ENCODE data around the gene PLCB3. TPM values are rescaled to one million over a fixed set of nuclear protein-coding genes. Genes with fewer than 3 reads are reported as not detected.
A peak's percentile ranks its signal among the peaks of the same experiment; 100 is the strongest.

The PLCB3 gene
- polyA plus RNA-seq, 3 donors from 2014 or later, result 0.33 to 0.49 TPM; not detected in 1

DNA sequence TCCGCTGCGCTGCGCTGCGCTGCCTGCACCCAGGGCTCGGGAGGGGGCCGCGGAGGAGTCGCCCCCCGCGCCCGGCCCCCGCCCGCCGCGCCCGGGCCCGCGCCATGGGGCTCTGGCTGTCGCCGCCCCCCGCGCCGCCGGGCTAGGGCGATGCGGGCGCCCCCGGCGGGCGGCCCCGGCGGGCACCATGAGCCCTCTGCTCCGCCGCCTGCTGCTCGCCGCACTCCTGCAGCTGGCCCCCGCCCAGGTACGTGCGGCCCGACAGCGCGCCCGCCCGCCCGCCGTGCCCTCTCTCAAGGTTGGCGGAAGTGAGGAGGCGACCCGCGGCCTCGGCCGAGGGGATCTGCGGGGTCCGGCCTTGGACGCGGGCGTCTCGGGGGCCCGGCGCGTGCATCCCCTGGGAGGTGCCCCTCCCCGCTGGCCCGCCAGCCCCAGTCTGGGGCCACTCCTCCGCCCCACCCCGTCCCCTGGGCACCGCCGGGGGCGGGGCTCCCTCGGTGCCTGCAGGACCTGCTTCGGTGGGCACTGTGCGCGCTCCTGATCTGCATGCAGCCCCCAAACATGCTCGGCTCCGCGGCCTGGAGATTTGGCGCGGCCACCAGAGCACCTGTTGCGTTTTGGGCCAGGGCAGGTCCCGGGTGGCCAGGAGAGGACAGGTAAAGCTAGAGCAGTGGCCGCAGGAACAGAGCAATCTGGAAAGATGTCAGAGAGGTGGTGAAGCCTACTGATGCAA, 16.5 kb upstream of the PLCB3 start:
- DNase-seq, result peak; percentile 62 to 63 (median 62)
- Mint-ChIP-seq H3K4me1 (peaks cover 19 to 33% of the 10 kb centered on the region in 2 donors), H3K27me3 (ENCODE audit: low read depth in 3 of 3) (peaks cover 0 to 3% (median 0%) of the 10 kb centered on the region in 3 donors), H3K9me3 (no peaks in the 10 kb centered on the region), H3K4me3 (peak overlapping the region; percentile 76 to 80 (median 79)), H3K36me3 (no peaks in the 10 kb centered on the region), H3K27ac (peak overlapping the region in 5 of 6 donors; percentile 55 to 80 (median 68))

DNA sequence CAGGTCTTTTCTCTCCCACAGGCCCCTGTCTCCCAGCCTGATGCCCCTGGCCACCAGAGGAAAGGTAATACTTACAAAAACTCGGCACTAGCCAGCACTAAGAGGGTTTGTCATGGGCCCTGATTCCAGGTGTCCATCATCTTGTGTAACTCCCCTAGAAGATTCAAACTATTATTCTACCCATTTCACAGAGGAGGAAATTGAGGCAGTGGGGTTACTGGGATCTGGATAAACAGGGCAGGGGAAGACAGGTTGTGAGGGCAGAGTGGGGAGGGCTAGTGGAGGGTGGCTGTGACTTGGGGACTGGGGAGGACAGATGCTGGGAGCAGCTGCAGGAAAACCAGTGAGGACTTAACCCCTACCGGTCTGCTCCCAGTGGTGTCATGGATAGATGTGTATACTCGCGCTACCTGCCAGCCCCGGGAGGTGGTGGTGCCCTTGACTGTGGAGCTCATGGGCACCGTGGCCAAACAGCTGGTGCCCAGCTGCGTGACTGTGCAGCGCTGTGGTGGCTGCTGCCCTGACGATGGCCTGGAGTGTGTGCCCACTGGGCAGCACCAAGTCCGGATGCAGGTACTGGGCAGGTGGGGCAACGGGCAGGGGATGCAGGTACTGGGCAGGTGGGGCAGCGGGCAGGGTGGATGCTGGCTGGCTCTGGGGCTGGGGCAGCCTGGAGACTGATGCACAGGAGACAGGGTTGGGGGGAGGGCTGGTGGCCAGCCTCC, 15.7 kb upstream of the PLCB3 start:
- peak overlapping the region; percentile 29 to 80 (median 70) for H3K27ac Mint-ChIP-seq
- H3K9me3 Mint-ChIP-seq, result no peaks in the 10 kb centered on the region
- no peaks in the 10 kb centered on the region for H3K36me3 Mint-ChIP-seq
- H3K27me3 Mint-ChIP-seq (ENCODE audit: low read depth in 3 of 3), result peaks cover 1 to 5% (median 3%) of the 10 kb centered on the region in 3 donors
- no peak for DNase-seq
- peak overlapping the region; percentile 76 to 80 (median 79) for H3K4me3 Mint-ChIP-seq
- H3K4me1 Mint-ChIP-seq, result peaks cover 21 to 37% of the 10 kb centered on the region in 2 donors

DNA sequence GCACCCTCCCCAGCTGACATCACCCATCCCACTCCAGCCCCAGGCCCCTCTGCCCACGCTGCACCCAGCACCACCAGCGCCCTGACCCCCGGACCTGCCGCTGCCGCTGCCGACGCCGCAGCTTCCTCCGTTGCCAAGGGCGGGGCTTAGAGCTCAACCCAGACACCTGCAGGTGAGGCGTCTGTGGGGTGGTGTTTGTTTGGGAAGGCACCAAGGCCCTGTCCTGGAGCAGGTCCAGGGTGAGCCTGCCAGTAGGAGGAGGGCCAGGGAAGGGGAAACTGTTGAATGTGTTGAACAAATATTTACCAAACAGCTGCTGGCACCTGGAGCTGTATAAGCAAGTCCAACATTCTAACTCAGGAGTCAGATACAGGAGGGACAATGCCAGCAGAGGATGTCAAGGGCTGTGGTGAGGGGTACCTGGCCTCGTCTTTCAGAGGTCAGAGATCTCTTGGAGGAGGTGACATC, 13.8 kb upstream of the PLCB3 start:
- Mint-ChIP-seq H3K27me3 (ENCODE audit: low read depth in 3 of 3) (peaks cover 9 to 12% (median 10%) of the 10 kb centered on the region in 3 donors), H3K27ac (peak overlapping the region in 3 of 6 donors; percentile 26 to 100 (median 62)), H3K4me3 (no peak overlapping the region), H3K36me3 (no peaks in the 10 kb centered on the region), H3K9me3 (no peaks in the 10 kb centered on the region), H3K4me1 (peaks cover 16 to 31% of the 10 kb centered on the region in 2 donors)
- no peak for DNase-seq

DNA sequence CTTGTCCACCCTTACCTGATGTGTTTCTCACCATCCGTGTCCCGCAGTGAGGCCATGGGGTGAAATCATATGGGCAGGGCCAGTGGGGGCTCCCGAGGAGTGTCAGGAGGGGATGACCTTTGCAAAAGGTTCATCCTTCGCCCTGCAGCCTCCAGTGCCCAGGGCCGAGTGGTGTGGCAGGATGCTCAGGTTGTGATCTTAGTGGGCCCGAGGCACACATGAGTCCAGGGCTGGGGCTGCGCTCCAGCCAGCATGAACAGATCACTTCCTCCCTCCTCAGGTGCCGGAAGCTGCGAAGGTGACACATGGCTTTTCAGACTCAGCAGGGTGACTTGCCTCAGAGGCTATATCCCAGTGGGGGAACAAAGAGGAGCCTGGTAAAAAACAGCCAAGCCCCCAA, 13.3 kb upstream of the PLCB3 start:
- peak overlapping the region; percentile 8 to 100 (median 84) for H3K27ac Mint-ChIP-seq
- H3K4me1 Mint-ChIP-seq, result peaks cover 16 to 31% of the 10 kb centered on the region in 2 donors
- no peaks in the 10 kb centered on the region for H3K36me3 Mint-ChIP-seq
- H3K27me3 Mint-ChIP-seq (ENCODE audit: low read depth in 3 of 3), result peaks cover 9 to 11% (median 10%) of the 10 kb centered on the region in 3 donors
- no peaks in the 10 kb centered on the region for H3K9me3 Mint-ChIP-seq
- no peak for DNase-seq
- no peak overlapping the region for H3K4me3 Mint-ChIP-seq

DNA sequence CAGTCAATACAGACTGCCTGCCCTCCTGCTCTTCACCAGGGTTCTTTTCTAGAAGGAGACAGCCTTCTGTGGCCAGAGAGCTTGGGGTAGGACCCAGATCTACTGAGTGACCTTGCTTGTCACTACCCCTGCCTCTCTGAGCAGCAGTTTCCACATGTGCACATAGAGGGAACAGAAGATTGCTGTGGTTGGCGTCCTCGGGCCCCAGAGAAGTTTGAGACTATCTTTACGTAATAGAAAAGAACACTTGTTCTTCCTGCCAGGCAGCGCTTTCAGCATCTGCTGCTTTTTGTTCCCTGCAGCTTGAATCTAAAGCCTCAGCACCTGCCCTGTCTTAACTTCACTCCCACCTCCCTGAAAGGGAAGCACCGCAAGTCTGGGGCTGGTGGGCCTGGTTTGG, 12.3 kb upstream of the PLCB3 start:
- H3K4me3 Mint-ChIP-seq, result peak overlapping the region in 4 of 5 donors; percentile 17 to 33 (median 27)
- no peaks in the 10 kb centered on the region for H3K9me3 Mint-ChIP-seq
- peaks cover 25 to 36% of the 10 kb centered on the region in 2 donors for H3K4me1 Mint-ChIP-seq

DNA sequence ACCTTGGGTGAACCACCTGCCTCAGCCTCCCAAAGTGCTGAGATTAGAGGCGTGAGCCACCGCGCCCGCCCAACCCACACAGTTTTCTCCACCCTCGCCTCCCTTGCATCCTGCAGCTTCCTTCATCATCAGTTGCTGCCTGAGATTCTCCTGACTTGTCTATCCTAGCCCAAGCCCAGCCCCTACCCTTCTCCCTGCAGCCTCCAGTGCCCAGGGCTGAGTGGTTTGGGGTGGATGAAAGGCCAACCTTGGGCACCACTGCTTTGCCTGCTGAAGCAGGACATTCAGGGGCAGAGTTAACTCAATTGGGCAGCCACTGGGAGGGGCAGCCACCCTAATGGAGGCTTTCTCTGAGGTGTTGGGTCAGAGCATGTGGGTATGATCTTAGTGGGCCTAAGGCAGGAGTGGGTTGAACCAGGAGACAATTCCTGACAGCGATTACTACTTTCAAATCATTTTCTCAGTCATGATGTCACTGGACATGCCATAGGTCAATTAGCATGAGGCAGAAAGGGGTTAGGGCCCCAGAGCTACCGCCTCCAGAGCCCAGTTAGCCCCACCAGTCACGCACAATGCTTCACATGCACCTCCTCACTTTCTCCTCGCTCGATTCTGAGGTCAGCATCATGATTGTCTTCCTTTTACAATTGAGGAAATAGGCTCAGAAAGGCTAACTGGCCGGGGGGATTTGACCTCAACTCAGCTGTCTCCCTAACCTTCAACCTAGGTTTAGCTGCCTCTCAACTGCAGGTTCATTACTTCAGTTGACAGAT, 11.5 kb upstream of the PLCB3 start:
- H3K4me1 Mint-ChIP-seq, result peaks cover 27 to 36% of the 10 kb centered on the region in 2 donors
- H3K36me3 Mint-ChIP-seq, result peaks cover 0 to 3% (median 0%) of the 10 kb centered on the region in 3 donors
- H3K27me3 Mint-ChIP-seq (ENCODE audit: low read depth in 3 of 3), result peaks cover 12 to 17% (median 13%) of the 10 kb centered on the region in 3 donors
- no peak for DNase-seq
- peak overlapping the region; percentile 99 to 100 (median 99) for H3K27ac Mint-ChIP-seq
- H3K9me3 Mint-ChIP-seq, result no peaks in the 10 kb centered on the region
- H3K4me3 Mint-ChIP-seq, result peak overlapping the region; percentile 84 to 94 (median 85)

More for the DNA sequence above, 12.3 kb upstream of the PLCB3 start:
- peak overlapping the region; percentile 60 to 100 (median 87) for H3K27ac Mint-ChIP-seq
- peaks cover 0 to 3% (median 0%) of the 10 kb centered on the region in 3 donors for H3K36me3 Mint-ChIP-seq
- H3K27me3 Mint-ChIP-seq (ENCODE audit: low read depth in 3 of 3), result peaks cover 10 to 17% (median 12%) of the 10 kb centered on the region in 3 donors
- DNase-seq, result no peak

DNA sequence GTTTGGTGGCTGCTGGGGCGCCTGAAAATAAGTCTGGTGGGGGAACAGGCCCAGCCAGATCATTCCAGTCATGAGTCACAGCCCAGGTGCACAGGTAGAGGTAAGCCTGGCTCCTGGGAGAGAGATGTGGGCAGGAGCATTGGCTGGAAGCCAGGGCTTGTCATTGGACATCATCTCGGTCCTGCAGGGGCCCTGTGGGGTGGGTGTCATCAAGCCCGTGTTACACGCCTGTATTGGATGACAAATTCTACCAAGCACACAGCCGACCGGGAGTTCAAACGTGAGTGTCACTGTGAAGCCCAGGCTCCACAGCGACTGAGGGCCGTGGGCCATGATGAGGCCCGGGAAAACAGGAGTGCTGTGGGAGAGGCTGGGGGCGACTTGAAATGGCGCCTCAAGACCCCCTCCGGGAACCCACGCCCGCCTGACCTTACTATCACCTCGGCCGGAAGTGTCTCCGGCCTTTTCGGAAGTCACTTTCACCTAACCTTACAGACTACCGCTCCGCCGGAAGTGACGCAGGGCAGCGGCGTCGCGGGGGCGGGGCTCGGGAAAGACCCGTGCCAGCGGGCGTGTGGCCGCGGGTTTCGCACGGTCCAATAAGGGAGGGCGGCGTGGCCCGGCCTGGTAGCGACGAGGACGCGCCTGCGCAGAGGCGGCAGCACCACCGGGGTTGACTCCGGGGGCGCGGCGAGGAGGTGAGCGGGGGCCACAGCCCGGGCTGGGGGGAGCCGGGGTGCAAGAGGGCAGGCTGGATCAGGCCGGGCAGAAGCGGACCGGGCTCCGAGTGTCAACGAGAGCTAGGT, 10.7 kb upstream of the PLCB3 start, which contains the start of gene FKBP2:
TSS of gene FKBP2 (plus strand) at position 661 of the 806 bp plus-strand sequence. CDS start 1,293 bp downstream, outside the sequence.
- DNase-seq, result peak; percentile 99
- H3K27me3 Mint-ChIP-seq (ENCODE audit: low read depth in 3 of 3), result peaks cover 12 to 17% (median 13%) of the 10 kb centered on the region in 3 donors
- H3K27ac Mint-ChIP-seq, result peak within 1 kb of the TSS; percentile 99 to 100 (median 99)
- peak within 1 kb of the TSS; percentile 84 to 94 (median 85) for H3K4me3 Mint-ChIP-seq
- peaks cover 26 to 37% of the 10 kb centered on the region in 2 donors for H3K4me1 Mint-ChIP-seq
- H3K36me3 Mint-ChIP-seq, result peaks cover 0 to 3% (median 0%) of the 10 kb centered on the region in 3 donors
- no peaks in the 10 kb centered on the region for H3K9me3 Mint-ChIP-seq

DNA sequence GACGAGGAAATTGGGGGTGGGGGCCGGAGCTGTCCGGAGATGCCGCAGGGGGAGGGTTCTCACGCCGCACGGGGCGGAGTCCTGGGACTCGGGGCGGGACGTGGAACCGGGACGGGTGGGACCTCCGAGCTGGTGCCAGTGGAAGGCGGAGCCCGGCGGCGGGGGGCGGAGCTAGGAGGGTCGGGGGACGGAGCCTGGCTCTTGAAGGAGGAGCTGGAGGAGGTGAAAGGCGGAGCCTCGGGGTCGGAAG, 10.2 kb upstream of the PLCB3 start:
- Mint-ChIP-seq H3K36me3 (peaks cover 0 to 3% (median 0%) of the 10 kb centered on the region in 3 donors), H3K4me1 (peaks cover 30 to 42% of the 10 kb centered on the region in 2 donors), H3K27ac (peak overlapping the region; percentile 99 to 100 (median 99)), H3K27me3 (ENCODE audit: low read depth in 3 of 3) (peaks cover 12 to 17% (median 15%) of the 10 kb centered on the region in 3 donors), H3K9me3 (no peaks in the 10 kb centered on the region), H3K4me3 (peak overlapping the region; percentile 84 to 94 (median 85))
- peak; percentile 100 for DNase-seq

DNA sequence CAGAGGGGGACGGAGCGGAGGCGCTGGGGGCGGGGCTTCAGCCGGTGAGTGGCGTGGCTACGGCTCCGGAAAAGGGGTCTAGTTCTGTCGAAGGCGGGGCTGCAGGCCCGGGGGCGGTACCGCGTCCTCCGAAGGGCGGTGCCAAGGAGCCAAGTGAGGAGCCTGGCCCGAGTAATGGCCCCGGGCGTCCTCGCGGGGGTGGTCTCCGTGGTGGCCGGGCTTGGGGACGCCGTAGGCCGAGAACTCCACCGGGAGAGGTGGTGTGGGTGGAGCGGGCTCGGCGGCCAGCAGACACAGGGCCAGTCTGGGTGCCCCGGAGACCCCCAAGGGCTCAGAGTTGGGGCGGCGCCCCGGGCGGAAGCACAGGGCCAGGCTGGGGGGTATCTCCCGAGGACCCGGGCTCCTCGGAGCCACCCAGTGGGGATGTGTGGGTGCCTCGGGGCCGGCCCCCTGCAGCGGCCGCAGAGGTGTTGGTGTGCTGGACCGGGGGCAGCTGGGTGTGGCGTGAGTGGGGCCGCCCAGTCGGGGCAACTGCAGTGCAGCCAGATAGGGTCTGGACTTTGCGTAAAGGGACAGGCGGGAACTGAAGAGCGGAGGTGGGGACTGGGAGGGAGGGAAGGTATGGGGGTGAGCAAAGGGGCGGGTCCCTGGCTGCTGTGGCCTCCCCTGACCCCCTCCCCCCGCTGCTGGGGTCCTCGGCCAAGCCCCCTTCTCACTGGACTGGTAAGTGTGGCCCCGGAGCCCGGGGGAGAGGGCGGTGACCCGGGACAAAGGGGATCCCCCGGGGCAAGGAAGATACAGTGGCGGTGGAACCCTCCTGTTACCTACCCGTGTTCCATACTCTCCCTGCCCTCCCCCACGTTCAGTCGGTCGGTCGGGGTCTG, 9.6 kb upstream of the PLCB3 start:
- H3K4me3 Mint-ChIP-seq, result peak overlapping the region; percentile 84 to 94 (median 85)
- H3K36me3 Mint-ChIP-seq, result peaks cover 0 to 3% (median 0%) of the 10 kb centered on the region in 3 donors
- H3K27ac Mint-ChIP-seq, result peak overlapping the region; percentile 99 to 100 (median 99)
- peaks cover 12 to 17% (median 15%) of the 10 kb centered on the region in 3 donors for H3K27me3 Mint-ChIP-seq (ENCODE audit: low read depth in 3 of 3)
- no peak for DNase-seq
- no peaks in the 10 kb centered on the region for H3K9me3 Mint-ChIP-seq
- peaks cover 30 to 43% of the 10 kb centered on the region in 2 donors for H3K4me1 Mint-ChIP-seq

DNA sequence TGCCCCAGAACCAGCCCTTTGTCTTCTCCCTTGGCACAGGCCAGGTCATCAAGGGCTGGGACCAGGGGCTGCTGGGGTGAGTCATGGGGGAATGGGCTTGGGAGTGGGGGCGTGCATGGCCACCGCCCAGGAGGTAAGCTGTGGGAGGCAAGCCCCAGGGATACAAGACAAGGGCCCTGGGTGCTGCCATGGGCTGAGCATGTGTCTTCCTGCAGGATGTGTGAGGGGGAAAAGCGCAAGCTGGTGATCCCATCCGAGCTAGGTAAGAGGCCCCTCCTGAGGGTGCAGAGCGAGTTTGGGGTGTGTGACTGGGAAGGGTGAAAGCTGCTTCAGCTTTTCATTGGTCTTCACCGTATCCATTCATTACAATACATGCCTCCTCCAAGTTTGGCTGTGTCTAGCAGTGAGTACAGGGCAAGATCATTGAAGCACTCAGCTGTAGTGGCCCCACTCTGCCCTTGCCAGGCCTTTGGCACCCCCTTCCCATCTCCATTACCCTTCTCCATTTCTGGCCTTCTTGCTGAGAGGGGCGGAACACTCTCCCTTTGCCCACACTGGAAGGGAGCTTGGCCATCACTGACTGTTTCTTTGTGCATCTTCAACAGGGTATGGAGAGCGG, 8.0 kb upstream of the PLCB3 start:
- peaks cover 12 to 19% (median 15%) of the 10 kb centered on the region in 3 donors for H3K27me3 Mint-ChIP-seq (ENCODE audit: low read depth in 3 of 3)
- peak overlapping the region in 5 of 6 donors; percentile 8 to 59 (median 50) for H3K27ac Mint-ChIP-seq
- peak overlapping the region; percentile 51 to 73 (median 60) for H3K4me3 Mint-ChIP-seq
- peaks cover 36 to 52% of the 10 kb centered on the region in 2 donors for H3K4me1 Mint-ChIP-seq
- H3K9me3 Mint-ChIP-seq, result no peaks in the 10 kb centered on the region
- H3K36me3 Mint-ChIP-seq, result peaks cover 0 to 3% (median 0%) of the 10 kb centered on the region in 3 donors
- no peak for DNase-seq

DNA sequence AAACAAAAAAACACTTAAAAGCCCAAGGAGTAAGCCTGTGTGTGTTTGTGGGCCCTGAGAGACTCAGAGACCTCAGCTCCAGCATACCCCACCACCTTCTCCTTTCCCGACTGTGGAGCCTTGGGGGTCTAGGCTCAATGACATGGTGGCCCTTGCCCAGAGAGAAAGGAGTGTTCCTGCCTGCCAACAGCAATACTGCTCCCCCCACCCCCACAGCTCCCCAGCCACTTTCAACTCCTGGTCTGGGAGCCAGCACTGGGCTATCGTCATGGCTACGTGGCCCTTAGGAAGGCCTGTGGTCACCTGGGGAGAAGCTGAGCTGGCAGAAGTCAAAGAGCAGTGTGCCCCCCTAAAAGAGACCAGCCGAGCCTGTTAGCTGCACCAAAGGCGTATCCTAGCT, 7.2 kb upstream of the PLCB3 start:
- Mint-ChIP-seq H3K9me3 (no peaks in the 10 kb centered on the region), H3K4me1 (peaks cover 36 to 50% of the 10 kb centered on the region in 2 donors), H3K27me3 (ENCODE audit: low read depth in 3 of 3) (peaks cover 12 to 19% (median 15%) of the 10 kb centered on the region in 3 donors), H3K27ac (peak overlapping the region in 3 of 6 donors; percentile 7 to 49 (median 8)), H3K4me3 (peak overlapping the region in 4 of 5 donors; percentile 3 to 60 (median 34)), H3K36me3 (peaks cover 0 to 3% (median 0%) of the 10 kb centered on the region in 3 donors)
- no peak for DNase-seq
